GM19193 (cell line): Measurements from ENCODE around the gene OOSP1.

ENCODE experiments used
- POLR2A ChIP-seq: IDR thresholded peaks from 4 replicates; pipeline ENCODE4 v1.6.1; 2011; ENCODE audit not compliant: insufficient read depth, insufficient read length; ENCODE audit errors: extremely low read depth

OOSP1 gene, protein sequence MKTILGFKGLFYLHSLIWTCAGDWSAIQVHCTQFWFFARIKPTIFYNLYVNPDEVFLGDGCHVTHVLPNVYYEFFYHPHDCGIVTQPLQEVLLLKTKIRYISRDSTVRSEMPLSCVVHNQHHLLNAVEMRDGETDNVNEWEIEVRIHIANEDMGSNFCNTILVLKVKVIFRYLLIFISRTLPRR

DNA sequence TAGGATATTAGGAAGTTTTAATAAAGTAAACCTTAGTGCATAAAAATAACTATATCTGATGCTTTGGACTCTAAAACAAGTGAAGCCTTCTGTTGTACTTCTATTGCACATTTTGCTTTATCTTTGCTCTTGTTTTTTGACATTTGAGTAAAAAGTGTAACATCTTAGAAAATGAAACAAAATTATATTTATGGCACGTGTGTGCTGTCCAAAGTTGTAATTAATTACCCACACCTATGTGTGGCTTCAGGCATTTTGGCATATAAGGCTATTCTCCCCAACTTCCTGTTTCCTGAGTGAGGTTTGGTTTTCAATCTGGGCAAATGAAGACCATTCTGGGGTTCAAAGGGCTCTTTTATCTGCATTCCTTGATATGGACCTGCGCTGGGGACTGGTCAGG, at the start of gene OOSP1:
TSS of gene OOSP1 (plus strand) at position 301 of the 400 bp plus-strand sequence. CDS start at position 324, 23 bp downstream.
- TF ChIP-seq POLR2A = no peak

DNA sequence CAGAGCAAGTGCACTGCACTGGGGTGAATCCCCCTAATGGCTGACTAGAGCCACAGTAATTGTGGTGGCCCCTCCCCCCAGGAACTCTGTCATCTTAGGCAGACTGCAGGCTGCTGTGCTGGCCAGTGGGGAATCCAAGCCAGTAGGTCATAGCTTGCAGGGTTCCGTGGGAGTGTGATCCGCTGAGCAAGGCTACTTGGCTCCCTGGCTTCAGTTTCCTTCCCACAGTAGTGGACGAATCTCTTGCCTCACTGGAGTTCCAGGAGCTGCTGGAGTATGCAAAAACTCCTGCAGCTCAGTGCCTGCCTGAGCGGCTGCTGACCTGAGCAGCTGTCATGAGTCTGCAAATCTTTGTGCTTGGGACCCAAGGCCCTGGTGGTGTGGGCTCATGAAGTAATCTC, 46.5 kb upstream of the OOSP1 start:
- TF ChIP-seq POLR2A = no peak

- TF ChIP-seq POLR2A = no peak
Observed at GRCh38 chr11:59894616-59895015, 43.6 kb upstream of the OOSP1 start.

DNA sequence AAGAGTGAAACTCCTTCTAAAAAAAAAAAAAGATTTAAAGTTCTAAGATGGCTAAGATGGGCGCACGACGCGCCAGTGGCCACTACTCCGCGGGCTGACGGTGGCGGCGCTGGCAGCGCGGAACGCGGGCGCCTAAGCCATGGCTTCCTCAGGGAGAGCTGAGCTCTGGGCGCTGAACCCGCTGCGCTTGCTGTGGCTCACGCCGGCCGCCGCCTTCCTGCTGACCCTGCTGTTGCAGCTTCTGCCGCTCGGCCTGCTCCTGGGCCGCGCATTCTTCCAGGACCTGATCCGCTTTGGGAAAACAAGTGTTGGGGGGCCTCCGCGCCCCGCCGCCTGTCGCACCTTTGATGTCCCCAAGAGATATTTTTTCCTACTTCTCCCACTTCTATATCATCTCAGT, 40.2 kb upstream of the OOSP1 start:
- no peak for TF ChIP-seq POLR2A

- TF ChIP-seq POLR2A = no peak
Observed at GRCh38 chr11:59898650-59899049, 39.6 kb upstream of the OOSP1 start.

GRCh38 chr11:59899532-59899931, 38.7 kb upstream of the OOSP1 start:
- TF ChIP-seq POLR2A = no peak

- TF ChIP-seq POLR2A = no peak
Observed at GRCh38 chr11:59900366-59901126, 37.7 kb upstream of the OOSP1 start.

DNA sequence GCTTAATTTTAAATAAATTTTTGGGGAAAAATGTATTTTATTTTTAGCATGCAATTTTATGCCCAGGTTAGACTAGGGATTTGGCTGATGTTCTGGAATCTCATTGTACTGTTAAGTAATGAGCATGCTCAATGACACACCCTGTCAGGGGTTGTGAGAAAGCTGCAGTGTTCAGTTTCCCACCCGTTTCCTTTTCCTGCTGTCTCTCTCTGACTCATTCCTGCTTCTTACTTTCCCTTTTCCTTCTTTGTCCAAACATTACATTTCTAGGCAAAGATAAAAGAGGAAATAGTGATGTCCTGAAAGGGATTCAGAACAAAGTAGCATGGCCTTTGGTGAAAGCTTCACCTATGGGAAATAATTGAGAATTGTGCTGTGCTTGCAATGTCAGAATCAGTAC, 36.9 kb upstream of the OOSP1 start:
- TF ChIP-seq POLR2A = no peak

GRCh38 chr11:59918480-59918879, 19.8 kb upstream of the OOSP1 start:
- TF ChIP-seq POLR2A = no peak

- TF ChIP-seq POLR2A = no peak
Observed at GRCh38 chr11:59918987-59919589, 19.1 kb upstream of the OOSP1 start.

DNA sequence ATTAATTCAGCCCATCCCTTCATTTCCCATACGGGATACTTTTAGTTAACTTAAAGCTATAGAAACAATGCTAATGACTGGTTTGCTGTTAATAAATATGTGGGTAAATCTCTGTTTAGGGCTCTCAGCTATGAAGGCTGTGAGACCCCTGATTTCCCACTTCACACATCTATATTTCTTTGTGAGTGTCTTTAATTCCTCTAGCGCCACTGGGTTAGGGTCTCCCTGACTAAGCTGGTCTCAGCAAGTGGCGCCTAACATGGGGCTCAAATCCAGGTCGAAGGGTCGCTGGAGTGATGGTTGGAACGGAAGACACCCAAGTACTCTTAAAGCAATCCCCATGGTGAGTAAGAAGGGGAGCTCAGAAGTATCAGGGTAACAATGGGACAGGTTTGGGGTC, 14.4 kb upstream of the OOSP1 start:
- TF ChIP-seq POLR2A = no peak

DNA sequence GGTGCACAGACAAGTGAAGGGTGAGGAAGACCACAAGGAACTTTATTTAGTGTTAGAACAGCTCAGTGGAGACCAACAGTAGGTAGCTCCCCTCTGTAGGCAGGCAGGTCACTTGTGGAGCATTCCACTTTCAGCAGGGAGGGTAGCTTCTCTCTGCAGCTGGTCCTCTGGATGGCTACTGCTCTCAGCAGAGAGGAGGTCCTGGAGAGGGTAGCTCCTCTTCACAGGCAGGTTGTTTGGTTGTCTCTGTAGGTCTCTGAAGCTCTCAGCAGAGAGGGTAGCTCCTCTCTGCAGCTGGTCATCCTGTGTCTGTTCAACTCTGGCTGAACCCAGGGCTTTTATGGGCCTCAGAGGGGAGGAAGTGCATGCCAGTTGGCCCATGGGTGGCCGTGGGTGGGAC, 6.5 kb upstream of the OOSP1 start:
- TF ChIP-seq POLR2A = no peak

GRCh38 chr11:59938718-59939117, 486 bp downstream of the OOSP1 start:
- TF ChIP-seq POLR2A = no peak

GRCh38 chr11:59939482-59939881, 1.2 kb downstream of the OOSP1 start:
- no peak for TF ChIP-seq POLR2A

- TF ChIP-seq POLR2A = no peak
Observed at GRCh38 chr11:59941091-59941490, 2.9 kb downstream of the OOSP1 start.
